ENCODE data around the gene CPA5.

The CPA5 gene

DNA sequence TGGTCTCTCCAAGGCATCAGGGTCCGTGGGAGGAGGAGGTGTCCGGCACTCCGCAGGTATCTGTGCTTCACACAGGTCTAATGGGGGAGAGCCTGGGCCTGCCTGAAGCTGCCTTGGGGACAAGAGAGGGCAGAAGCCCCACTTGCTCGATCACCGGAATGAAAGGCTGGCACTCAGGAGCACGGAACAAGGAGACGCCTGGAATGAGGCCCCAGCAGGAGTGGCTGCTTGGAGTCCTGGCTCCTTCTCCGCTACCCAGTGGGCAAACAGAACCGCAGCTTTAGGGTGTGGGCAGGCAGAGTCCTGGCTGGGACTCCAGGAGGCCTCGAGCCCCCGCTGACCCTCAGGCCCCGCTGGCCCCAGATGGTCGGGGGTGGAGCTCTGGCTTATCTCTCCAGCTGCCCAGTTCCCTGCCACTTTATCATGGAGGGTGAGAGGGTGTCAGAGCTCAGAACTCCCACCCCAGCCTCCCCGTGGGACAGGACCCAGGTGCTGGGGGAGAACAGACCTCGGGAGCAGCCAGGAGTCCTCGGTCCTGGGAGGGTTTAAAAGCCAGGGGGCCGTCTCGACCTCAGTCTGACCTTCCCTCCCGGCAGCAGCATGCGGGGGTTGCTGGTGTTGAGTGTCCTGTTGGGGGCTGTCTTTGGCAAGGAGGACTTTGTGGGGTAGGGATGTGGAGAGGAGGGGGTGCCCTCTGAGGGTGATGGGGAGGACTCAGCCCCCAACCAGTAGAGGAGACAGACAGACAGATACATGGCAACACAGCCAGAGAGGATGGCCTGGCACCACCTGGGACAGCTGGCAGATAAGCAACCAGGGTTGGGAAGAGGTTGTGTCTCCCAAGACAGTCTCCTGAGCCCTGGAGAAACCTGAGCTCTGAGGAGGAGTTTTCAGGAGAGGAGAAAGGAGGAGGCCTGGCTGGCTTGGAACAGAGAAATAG lies 35.6 kb downstream of the CPA5 start, which contains the start of gene CPA1:
CPA1 (plus strand) TSS at position 574 of the 940 bp plus-strand sequence; CDS start at position 601, 27 bp downstream.
- no peak for DNase-seq

DNA sequence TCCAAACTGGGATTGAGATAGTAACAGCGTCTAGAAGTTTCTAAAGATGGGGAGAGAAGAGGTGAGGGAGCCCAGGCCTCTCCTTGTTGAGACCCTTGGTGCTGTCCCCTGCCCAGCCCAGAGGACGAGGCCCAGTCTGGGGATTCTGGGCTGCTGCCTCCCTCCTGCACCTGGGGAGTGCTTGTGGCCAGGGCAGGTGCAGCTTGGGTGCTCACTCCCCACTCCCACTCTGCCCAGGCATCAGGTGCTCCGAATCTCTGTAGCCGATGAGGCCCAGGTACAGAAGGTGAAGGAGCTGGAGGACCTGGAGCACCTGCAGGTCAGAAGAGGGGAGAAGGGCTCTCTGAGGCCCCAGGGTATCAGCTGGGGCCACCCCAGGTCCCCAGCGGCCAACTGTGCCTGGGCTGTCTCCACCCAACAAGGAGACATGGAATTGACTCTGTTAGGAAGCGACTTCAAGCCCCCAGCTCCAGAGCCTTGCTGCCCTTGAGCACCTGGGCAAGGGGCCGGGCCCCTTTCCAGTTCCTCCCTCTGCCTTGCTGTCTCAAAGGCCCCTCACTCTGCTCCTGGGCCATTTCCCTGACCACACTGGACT lies 36.3 kb downstream of the CPA5 start:
- DNase-seq, result no peak

DNA sequence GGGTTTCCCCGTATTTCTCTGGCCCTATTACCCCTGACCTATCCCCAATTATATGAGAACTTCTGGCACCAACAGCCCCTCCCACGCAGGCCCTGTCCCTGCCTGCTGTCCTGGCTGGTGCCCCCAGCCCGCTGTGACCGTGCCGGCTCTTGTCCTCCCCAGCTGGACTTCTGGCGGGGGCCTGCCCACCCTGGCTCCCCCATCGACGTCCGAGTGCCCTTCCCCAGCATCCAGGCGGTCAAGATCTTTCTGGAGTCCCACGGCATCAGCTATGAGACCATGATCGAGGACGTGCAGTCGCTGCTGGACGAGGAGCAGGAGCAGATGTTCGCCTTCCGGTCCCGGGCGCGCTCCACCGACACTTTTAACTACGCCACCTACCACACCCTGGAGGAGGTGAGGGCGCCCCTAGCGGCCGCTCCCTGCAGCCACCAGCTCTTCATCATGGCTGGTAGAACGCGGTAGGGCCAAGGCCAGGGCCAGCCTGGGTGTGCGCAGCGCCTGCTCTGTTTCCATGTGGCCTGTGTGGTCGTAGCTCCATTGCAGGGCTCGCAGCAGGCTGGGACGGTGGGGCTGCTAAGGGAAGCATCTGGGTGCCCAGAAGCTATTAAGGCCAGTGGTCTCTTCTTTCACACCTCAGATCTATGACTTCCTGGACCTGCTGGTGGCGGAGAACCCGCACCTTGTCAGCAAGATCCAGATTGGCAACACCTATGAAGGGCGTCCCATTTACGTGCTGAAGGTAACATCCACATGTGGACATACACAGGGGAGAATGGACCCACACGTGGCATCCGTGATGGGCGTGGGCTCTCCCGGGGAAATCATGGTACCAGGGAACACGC lies 37.1 kb downstream of the CPA5 start:
- no peak for DNase-seq

DNA sequence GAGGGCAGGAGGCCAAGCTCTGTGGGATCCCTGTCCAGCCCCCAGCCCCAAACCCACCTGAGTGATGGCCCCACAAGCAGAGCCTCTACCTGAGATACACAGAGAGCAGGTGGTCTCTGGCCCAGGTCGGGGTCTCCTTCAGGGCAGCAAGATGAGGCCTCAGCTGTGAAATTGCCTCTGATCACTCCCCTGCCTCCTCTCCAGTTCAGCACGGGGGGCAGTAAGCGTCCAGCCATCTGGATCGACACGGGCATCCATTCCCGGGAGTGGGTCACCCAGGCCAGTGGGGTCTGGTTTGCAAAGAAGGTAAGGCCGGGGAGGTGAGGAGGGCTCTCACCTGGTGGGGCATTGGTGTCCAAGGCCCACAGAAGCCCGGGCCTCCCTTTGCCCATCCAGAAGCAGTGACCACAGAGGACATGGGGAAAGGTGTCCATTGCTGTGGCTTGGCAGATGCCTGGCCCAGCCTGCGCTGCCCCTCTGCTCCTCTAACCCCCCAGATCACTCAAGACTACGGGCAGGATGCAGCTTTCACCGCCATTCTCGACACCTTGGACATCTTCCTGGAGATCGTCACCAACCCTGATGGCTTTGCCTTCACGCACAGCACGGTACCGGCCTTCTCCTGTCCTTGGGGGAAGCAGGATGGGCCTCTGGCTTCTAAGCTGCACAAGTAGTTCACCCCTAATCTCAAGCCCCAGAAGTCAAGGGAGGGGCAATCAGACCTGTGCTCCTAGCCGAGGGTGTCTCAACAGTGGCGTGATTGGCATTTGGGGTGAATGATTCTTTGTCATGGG lies 38.8 kb downstream of the CPA5 start:
- DNase-seq, result no peak

DNA sequence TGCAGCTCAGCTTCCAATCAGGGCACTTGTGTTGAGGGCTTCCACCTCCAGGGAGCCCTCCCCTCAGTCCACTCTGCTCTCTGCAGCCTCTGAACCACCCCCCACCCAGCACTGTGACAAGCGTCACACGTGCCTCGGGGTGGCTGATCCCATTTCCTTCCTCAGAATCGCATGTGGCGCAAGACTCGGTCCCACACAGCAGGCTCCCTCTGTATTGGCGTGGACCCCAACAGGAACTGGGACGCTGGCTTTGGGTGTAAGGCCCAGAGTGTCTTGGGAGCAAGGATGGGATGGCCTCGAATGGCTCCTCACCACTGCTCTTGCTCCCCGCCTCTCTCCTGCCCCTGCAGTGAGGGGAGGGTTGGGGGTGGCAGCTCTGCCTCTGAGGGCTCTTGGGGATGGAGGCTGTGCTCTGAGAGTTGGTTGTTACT lies 39.8 kb downstream of the CPA5 start:
- DNase-seq, result no peak

DNA sequence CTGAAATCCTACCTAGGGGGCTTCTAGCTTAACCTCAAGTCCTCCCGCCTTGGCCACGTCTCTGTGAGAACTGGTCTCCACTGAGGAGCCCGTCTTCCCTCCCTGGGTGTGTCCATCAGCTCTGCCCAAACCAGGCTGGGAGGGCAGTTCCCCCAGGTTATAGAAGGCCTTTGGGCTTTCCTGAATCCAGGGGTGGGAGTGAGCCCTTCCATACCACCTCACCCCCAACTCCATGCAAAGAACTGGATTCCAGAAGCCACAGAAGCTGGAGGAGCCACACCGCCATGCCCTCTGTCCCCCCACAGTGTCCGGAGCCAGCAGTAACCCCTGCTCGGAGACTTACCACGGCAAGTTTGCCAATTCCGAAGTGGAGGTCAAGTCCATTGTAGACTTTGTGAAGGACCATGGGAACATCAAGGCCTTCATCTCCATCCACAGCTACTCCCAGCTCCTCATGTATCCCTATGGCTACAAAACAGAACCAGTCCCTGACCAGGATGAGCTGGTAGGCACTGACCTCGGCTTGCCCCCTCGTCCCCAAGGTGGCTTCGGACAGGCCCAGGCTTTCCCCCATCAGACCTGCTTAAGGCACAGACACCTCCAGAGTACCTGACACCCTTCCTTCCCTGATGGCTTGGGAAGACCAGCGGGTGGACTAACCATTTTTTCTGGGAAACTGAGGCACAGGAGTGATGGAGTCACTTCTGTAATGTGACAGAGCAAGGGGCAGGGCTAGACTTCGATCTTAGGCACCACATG lies 40.4 kb downstream of the CPA5 start:
- no peak for DNase-seq

DNA sequence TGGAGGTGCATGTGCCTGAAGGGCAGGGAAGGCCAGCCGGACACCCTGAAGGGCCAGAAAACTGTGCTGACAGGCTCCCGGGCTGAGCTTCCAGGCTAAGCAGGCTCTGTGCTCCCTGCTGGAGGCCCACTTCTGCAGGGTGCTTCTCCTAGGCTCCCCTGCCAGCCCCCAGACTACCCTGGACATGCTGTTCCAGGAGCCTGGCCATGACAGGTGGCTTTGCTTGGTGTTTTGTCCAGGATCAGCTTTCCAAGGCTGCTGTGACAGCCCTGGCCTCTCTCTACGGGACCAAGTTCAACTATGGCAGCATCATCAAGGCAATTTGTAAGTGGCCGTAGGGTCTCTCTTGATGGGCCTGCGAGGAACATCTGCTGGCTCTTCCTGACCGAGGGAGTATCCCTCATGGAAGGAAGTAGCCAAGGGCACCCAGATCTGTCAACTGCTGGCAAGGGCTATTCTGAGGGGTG lies 41.0 kb downstream of the CPA5 start:
- no peak for DNase-seq

DNA sequence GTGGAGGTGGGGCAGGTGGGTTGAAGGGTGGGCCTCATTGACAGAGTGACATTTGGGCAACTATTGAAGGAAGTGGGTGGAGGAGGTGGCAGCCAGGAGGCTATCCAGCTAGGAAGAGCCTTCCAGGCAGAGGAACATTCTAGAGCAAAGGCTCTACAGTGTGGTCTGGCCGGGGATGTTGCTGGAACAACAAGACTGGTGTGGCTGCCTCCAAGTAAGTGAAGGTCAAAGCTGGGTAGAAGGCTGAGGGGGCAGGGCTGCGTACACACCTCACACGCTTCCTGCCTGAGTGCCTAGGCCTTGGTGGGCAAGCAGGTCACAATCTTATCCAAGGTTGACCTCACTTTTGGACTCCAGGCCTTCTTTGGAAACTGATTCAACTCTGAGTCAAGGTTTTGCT lies 42.3 kb downstream of the CPA5 start:
- no peak for DNase-seq

DNA sequence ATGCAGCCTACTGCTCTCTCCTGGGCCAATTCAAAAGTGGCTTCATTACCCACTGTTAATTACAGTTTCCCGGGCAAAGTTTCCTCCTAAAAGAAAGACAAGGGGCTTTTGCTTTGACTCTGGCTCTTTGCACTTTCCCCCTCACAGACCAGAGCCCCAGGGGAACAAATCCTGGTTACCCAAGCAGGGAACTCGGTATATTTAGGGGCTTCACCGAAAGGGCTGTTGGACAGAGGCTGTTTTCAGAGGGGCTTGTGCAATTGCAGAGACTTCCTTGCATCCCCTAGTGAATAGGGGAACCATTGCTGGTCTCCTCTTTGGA lies 42.7 kb downstream of the CPA5 start:
- no peak for DNase-seq

DNA sequence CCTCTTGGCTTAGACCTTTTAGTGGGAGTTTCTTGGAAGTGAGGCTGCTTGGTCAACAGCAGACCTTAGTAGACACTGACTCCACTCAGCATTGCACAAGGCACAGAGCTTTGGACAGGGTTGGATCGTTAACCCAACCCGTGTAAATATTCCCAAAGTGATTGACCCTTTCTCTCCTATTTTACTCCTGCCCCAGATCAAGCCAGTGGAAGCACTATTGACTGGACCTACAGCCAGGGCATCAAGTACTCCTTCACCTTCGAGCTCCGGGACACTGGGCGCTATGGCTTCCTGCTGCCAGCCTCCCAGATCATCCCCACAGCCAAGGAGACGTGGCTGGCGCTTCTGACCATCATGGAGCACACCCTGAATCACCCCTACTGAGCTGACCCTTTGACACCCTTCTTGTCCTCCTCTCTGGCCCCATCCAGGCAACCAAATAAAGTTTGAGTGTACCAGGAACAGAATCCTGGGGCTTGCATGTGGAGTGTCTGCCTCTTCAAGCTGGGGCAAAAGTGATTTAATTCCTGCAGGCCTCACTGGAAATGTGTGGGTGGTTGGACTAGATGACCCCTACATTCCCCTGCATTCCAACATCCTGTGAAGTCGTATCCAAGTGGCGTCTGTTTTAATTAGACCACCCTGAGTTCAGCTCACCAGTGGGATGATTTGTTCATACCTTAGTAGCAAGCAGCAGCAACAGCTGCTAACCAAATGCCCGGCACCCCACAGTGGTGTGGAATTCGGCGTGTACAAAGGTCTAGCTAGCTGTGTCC lies 43.2 kb downstream of the CPA5 start:
- no peak for DNase-seq

DNA sequence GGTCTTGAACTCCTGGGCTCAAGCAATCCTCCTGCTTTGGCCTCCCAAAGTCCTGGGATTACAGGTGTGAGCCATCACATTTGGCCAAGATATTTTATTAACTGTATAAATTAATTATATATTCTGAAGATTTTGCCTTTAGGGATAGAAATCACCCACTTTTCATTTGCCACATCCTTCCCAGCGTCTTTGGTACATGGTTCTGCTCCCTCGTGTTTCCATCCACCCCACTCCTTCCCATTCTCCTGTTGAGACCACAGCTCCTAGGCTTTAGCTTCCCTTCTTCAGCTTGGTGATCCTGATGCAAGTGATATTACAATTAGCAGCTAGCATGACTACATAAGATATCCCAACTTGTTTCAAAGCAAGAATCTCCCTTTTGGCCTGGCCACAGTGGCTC lies 44.1 kb downstream of the CPA5 start:
- no peak for DNase-seq

DNA sequence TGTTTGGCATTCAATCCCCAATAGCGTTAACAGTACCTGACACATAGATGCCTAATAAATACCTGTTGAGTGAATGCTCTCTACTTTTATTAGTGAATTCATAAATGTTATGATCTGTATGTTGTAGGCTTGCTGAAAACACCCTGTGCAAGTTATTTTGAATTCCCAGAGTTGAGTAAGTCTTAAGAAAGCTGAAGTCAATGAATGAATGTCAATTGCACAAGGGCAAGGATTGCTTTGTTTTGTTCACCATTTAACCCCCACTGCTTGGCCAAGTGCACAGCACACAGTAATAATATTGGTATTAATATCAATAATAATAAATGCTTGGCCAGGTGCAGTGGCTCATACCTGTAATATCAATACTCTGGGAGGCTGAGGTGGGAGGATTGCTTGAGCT lies 45.9 kb downstream of the CPA5 start:
- no peak for DNase-seq

DNA sequence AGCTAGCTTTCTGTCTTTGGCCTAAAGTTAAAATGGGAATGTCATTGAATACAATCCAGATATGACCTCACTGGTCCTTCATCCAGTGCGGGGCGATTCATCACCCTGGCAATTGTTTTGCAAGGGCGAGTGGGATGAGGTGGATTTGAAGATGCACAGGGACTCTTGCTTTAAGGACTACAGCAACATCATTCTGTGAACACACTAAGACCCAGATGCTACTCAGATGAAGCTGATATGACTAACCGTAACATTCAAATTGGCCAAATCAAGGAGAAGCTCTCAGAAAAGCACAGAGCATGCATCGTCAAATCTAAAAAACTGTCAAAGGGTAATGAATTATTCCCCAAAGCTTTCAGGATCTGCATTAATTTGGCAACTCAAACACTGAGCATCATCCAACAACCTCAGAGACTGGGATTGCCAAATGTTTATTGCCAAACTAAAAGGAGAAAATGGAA lies 48.5 kb downstream of the CPA5 start:
- no peak for DNase-seq

DNA sequence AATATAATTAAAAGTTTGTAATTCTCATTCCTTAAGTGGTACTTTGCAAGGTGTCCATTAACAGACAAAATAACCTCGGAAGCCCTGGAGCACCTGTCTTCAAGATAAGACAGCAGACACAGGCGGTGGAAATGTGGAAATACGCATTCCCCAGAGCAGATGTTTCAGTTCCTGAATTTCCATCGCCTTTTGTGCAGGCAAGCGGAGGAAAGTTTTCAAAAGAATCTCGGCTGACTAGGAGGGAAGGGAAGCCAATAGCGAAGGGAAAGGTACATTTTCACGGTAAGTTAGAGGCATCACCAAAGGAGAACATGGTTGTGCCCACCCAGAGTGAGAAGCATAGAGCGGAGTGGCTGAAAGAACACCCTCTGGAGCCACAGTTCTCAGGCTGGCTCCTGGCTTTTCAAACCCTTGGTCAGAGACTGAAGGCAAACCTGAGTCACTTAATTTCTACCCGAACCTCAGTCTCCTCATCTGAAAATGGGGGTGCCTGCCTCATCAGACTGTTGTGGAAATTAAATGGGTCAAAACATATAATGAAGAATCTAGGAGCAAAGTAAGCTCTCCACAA lies 49.3 kb downstream of the CPA5 start:
- no peak for DNase-seq

DNA sequence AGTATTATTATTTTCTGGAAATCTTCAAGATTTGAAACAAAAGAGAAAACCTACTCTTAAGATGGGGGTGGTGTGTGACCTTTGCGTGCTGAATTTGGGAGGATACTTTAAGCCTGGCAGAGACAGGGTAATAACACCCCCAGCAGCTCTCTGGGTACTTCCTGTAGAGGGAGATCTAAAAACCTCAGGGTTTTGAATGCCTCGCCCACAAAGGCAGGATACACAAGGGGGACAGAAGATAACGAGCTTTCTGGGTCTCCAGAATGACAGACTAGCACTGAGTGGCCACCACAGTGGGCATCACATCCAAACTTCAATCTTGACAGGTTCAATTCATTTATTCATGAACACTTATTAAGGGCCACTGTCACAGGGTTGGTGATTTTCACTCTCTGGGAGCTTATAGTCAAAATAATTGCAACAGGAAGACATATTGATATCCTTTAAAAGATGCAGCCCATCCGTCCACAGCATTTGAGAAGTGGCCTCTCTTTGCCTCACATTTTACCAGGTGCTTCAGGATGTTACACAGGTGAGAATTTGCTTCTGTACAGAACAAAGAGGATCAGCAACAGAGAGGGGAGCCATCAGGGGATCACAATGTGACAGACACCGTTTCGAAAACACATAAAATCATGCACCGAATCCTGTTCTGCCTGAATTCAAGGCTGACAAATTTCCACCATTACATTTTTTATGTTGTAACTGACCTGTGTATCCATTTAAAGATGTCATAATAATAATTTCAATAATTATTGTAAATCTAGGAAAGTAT lies 50.0 kb downstream of the CPA5 start:
- peak; percentile 5 for DNase-seq

DNA sequence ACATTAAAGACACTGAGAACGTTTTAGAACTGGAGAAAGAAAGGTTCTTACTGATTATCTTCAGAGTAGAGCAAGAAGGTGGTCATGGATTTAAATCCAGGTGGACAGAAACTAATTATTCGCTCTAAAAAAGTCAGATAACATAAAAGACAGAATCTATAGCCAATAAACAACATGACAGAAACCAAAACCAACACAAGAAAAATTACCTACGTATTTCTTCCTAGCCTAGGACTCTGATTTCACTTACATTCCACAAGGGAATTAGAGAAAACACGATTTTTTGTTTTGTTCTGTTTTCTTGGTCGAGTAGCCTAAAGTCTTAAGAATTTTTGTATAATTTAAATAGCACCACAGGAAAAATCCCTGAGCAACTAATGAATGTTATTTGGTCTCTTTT lies 50.8 kb downstream of the CPA5 start:
- no peak for DNase-seq

DNA sequence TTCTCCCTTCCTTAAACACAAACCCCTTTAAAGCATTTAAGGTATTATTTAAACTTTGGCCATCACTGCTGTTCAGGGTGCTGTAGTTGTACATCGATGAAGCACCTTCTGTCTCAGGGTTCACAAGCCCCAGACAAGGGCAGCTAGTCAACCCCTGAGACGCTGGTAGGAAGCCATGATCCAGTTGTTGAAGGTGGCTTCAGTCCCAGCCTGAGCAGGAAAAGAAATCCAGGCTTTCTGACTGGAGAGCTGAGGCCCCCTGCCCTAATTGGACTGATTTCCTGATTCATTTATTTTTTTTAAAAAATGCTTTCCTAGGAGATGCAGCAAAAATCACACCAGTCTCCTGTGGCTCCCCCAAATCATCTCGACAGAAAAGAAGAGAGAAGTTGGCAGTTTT lies 51.5 kb downstream of the CPA5 start:
- DNase-seq, result no peak

DNA sequence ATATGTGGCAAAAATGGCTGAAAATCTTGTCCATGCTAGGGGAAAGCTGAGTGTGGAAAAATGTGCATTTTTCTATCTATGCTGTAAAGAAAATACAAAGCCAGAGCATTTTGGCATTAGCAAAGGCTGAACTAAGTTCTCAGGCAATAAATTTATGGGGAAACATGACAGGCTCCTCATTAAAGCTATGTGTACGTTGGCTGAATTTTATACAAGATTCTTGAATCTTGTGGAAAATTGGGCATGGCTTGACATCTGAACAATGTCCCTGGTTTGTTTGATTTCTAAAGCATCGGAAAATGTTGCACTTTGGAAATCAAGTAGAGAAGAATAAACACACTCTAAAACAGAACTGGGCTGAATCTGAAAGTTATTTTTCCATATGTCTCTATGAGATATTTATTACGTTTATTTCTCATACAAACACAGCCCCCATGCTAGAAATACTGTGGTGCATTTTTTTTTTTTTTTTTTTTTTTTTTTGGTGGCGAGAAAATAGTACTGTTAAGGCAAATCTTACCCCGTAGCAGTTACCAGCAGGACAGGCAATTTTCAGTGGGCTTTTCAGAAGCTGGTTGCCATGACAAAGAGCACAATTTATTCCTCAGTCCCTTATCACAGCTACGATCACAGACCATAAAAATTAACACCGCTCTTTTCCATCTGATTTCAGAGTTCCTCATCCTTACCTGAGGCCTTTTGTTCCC lies 52.6 kb downstream of the CPA5 start:
- no peak for DNase-seq

DNA sequence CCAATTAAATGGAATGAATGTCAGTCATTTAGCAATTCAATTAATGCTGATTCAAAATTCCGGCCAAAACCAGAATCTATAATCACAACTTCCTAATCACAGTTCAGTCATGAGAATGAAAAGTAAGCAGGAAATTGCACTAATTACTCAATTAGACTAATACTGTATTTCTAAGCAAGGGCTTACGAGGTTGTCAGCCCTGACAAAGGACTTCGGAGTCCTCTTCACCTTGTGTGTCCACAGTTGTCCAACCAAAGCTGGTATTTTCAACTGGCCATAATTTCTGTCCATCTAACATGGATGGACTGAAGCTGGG lies 53.1 kb downstream of the CPA5 start:
- DNase-seq, result no peak

Measured in effector CD8-positive, alpha-beta T cell (primary cell).